Activated CD8-positive, alpha-beta memory T cell treated with anti-CD3 and anti-CD28 coated beads, Interleukin-2, amount 50 U/mL, for 24 hours (primary cell): ENCODE results near the gene SSR1.

Experiments
- DNase-seq: peaks from one replicate; pipeline ENCODE4 v3.0.0-alpha.2; 2020; ENCODE audit errors: extremely low read depth

SSR1 gene

GRCh38 chr6:7239590-7239948 lies 73.4 kb downstream of the SSR1 start:
- no peak for DNase-seq

GRCh38 chr6:7238900-7239589 lies 74.0 kb downstream of the SSR1 start:
- peak; percentile 62 for DNase-seq

GRCh38 chr6:7238526-7238899 lies 74.5 kb downstream of the SSR1 start:
- no peak for DNase-seq

GRCh38 chr6:7237653-7238188 lies 75.3 kb downstream of the SSR1 start:
- DNase-seq, result no peak

- no peak for DNase-seq
These were observed 76.4 kb downstream of the SSR1 start for GRCh38 chr6:7236306-7237209.

- DNase-seq, result no peak
These were observed 77.2 kb downstream of the SSR1 start for GRCh38 chr6:7235712-7236305.

GRCh38 chr6:7234547-7234946 lies 78.5 kb downstream of the SSR1 start:
- DNase-seq, result no peak

GRCh38 chr6:7232351-7232750 lies 80.6 kb downstream of the SSR1 start:
- no peak for DNase-seq

- DNase-seq, result no peak
These were observed 81.9 kb downstream of the SSR1 start for GRCh38 chr6:7230956-7231713.

GRCh38 chr6:7230327-7230691 lies 82.7 kb downstream of the SSR1 start:
- no peak for DNase-seq

GRCh38 chr6:7229376-7230326 lies 83.3 kb downstream of the SSR1 start:
- no peak for DNase-seq

GRCh38 chr6:7228662-7229375 lies 84.2 kb downstream of the SSR1 start:
- no peak for DNase-seq

- DNase-seq, result no peak
These were observed 88.3 kb downstream of the SSR1 start for GRCh38 chr6:7224731-7225130.

- no peak for DNase-seq
These were observed 90.8 kb downstream of the SSR1 start for GRCh38 chr6:7222197-7222596.

- DNase-seq, result no peak
These were observed 93.7 kb downstream of the SSR1 start for GRCh38 chr6:7219310-7219709.

- no peak for DNase-seq
These were observed 94.5 kb downstream of the SSR1 start for GRCh38 chr6:7218406-7218988.
